GM19372 (cell line): Measurements from ENCODE around the gene GADL1.

Experiments
- ATAC-seq: cut with Tn5 transposase; IDR thresholded peaks from one replicate; pipeline ENCODE4 v1.9.1; 2021; ENCODE audit warnings: mild to moderate bottlenecking, low read depth, moderate library complexity; ENCODE audit not compliant: unreplicated experiment

The GADL1 gene

DNA sequence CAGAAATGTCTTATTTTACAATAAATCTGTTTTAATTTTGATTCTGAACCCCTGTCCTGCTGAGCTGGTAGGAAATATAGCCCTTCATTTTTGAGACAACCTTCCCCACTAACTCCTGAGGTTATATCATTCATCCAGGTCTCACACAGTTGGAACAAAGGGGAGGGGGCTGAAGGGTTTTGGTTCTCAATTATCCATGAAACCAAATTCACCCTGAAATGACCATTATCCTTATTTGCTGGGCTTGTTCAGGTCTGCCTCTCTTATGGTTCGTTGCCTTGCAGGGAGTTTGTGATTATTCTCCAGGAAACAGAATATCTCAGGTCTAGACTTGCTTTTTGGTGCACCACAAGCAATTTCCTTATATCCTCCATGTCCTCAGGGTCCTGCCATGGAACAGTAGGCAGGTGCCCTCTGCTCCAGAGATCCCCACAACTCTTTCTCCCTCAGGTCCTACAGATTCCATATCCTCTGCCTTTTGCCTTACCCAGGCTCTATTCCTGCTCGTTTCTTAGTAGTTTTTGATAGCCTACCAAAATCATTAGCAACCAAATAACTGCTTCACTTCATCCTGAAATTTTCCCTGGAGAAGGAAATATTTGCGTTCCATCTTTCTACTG, 193.6 kb downstream of the GADL1 start:
- no peak for ATAC-seq

DNA sequence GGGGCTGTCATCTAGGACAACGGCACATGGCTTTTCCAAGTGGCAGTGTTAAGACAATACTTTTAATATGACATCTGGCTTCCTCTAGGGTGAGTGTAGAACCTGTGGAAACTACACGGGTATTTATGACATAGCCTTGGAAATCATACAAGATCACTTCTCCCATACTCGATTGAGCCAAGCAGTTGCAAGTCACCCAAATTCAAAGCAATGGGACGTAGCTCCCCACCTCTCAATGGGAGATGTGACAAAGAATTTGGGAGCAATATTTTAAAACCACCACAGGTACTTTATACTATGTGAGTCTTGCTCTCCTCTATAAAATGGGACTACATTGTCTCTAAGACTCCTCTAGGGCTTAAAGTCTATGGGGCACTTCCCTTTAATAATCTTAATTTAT, 194.5 kb downstream of the GADL1 start:
- ATAC-seq: no peak

DNA sequence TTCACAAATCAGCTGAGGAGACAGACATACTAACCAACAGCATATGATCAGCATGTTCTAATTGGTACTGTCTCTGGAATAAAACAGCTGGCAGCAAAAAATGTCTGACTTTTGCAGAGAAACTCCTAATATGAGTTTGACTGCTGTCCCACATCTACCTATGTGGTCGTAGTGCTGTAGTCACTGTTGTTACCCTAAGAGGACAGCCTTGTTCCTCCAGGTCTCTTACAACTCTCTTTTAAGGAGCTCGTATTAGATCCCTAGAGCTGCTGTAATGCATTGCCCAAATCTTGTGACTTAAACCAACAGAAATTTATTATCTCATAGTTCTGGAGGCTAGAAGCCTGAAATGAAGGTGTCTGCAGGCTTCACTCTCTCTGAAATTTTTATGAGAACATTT, 195.9 kb downstream of the GADL1 start:
- ATAC-seq: no peak

DNA sequence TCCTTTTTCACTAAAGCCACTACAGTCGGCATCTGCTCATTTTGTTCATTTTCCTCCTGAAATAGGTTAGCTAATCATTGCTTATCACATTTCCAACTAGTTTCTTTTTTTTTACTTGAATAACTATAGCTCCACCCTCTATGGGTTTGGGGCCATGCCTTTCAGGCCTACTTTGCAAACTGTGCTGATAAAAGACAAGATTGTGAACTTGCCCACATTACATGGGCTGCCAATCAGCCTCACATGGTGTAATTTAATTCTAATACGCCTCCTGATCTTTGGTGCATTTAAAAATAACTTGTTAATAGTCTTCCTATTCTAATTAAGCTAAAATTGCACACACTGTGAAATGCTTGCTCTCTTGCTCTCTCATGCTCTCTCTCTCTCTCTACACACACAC, 197.6 kb downstream of the GADL1 start:
- no peak for ATAC-seq

DNA sequence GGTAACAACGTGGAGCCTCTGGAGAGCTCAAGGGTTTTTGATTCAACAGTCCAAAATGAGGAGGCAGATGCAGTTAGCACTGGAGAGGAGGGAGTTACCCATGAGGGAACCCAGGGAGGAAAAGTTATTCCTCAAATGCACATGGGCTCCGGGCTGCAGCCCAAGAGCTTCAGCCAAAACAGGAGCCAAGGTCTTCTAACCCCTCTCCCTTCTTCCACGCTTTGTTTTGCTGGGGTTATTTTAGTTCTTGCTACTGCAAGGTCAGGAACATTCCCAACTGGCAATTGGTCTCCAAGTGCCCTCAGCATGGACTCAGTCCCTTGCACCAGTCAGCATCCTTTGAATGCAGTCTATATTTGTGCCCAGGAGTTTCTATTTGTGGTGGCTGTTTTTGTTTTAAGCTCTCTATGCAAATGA, 198.1 kb downstream of the GADL1 start:
- no peak for ATAC-seq

DNA sequence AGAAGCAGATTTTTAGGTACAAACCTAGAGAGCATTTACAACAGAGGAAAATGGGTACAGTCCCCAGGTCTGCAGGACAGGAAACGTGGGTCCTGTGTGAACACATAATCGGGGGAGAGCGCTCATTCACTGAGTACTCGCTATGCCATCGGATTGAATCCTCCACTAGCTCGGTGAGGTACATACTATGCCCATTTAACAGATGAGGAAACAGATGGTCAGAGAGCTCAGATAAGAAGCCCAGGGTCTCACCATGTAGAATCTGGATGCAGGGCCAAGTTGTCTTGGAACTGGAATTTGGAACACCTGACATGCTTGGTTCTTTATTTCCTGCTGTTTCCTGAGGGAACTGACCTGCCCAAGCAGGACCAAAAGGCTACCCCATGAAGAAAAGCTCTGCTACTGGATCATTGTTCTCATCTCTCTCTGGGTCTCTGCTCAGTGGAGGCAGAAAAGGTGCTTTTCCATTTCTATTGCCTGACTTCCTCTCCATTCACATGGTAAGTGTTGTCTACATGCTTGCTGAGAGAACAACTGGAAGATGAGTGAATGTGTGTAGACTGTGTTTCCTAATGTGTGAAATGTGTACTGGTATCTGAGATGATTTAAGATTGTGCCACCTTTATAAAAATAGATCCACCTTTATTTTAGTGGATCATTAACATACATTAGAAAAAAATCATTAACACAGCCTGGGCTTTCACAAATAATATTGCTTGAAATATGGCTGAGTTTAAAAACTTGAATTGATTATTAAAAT, 199.0 kb downstream of the GADL1 start:
- ATAC-seq: no peak

DNA sequence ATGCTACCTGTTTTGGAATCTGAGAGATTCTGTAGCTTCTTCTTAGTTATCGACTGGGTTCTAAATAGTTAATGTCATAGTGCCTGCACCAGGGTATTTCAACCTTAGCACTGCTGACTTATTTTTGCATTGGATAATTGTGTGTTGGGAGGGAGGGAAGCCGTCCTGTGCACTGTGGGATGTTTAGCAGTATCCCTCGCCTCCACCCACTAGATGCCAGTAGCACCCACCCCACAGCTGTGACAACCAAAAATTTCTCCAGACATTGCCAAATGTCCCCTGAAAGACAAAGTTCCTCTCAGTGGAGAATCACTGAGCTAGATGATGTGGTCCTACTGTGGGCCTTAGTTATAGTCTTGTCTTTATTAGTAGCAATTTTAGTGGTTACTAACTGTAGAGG, 199.8 kb downstream of the GADL1 start:
- ATAC-seq: no peak

DNA sequence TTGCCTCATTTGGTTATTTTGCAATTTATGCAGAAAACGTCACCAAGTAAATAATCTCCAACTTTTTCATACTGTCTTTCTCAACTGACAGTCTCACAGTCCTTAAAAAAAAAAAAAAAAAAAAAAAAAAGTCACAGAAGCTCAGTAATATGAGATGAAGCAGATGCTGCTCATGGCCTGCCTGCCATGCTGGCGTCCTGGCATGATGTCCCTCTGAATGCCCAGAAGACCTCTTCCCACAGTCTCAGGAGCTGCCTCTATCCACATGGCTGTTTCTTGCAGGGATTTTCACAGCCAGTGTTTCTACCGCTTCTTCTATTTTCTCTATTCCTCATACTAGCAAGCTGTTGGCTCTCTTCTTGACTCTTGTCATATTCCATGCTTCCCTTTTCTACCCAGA, 200.3 kb downstream of the GADL1 start:
- no peak for ATAC-seq

DNA sequence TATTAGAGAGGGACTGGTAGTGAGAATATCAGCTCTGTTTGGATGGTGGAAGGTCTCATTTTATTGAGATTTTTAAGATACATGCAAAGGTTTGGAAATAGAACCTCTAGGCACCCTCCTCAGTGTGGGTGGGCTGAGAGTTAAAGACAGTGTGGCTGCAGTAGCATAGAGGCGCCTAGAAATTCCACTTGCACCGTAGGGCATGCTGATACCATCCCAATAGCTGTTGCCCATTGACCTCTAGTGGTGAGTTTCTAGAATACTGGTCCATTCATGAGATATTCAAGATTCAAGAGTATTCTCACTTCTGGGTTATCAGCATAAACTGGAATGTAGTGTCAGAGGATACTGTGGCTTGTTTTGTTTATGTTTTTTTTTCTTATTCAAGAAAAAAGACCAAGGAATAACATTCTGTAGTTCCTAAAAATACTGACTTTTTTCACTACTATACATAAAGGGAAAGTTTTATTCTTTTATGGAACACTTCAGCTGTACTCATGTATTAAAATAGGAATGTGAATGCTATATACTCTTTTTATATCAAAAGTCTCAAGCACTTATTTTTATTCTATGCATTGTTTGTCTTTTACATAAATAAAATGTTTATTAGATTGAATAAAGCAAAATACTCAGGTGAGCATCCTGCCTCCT, 200.9 kb downstream of the GADL1 start:
- peak; percentile 97 for ATAC-seq

DNA sequence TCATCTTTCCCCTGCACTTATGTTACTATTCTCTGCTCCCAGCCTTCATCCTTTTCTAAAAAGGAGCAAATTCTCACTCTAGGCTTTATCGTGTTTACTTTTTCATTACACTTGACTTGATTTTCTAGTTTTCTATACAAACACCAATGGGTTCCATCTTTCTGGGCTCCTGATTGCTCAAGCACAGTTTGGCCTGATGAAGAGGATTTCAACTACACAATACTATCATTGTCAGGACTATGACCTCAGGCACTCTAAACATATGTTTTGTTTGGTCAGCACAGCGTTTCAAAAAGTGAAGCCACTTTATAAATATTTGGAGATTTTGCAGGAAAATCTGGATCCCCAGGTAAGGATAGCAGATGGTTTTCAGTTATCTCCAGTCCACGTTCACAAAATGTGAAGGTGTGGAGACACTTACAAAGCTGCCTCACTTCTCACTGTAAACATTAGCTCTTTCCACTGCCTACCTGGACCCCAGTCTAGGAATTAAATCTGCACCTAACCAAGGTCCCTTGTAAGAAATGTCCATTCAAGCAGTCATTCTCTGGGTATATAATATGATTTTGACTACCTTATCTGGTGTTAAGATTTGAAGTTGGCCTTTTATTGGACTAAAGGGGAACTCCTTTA, 201.8 kb downstream of the GADL1 start:
- no peak for ATAC-seq

DNA sequence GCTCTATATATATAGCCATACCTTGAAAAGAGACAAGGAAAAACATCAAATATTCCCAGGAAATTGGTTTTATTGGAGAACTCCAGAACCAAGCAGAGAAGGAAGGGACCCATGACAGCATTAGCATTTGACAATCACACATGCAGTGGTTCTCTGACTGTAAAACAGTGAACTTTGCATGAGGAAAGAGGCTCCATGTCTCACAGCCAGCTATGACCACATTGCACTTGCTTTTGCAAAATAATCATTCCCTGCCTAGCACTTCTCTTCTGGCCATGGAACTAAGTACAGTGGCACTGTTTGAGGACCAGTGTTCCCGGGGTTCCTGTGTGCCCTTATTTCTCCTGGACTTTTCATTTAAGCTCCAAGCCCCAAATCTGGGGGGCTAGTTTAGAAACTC, 202.5 kb downstream of the GADL1 start:
- no peak for ATAC-seq

DNA sequence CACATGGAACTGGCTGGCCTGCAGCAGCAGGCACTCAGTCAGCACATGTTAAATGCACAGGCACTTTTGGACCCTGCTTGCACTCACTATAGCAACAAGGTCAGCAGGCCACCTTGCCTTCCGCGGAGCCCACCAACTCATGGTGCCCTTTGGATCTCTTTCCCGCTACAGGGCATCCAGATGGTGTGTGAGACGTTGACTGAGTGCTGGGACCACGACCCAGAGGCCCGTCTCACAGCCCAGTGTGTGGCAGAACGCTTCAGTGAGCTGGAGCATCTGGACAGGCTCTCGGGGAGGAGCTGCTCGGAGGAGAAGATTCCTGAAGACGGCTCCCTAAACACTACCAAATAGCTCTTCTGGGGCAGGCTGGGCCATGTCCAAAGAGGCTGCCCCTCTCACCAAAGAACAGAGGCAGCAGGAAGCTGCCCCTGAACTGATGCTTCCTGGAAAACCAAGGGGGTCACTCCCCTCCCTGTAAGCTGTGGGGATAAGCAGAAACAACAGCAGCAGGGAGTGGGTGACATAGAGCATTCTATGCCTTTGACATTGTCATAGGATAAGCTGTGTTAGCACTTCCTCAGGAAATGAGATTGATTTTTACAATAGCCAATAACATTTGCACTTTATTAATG, 203.1 kb downstream of the GADL1 start:
- no peak for ATAC-seq

DNA sequence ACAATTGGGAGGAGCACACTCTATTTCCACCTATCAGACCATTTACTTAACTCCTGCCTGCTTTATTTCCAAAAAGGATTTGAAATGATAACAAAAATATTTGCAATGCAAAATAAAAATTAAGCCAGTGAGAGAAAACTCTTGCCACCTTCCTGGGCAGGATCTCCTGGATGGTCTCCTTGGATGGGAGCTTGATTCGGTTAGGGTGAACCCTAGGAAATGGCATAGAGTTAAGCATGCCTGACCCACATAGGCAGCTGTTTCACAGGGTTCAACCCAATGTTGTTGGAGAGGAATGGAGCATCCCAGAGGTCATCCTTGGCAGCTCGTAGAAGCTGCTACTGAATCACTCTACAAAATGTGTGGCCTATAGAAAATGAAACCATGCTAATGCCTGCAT, 204.3 kb downstream of the GADL1 start:
- no peak for ATAC-seq

DNA sequence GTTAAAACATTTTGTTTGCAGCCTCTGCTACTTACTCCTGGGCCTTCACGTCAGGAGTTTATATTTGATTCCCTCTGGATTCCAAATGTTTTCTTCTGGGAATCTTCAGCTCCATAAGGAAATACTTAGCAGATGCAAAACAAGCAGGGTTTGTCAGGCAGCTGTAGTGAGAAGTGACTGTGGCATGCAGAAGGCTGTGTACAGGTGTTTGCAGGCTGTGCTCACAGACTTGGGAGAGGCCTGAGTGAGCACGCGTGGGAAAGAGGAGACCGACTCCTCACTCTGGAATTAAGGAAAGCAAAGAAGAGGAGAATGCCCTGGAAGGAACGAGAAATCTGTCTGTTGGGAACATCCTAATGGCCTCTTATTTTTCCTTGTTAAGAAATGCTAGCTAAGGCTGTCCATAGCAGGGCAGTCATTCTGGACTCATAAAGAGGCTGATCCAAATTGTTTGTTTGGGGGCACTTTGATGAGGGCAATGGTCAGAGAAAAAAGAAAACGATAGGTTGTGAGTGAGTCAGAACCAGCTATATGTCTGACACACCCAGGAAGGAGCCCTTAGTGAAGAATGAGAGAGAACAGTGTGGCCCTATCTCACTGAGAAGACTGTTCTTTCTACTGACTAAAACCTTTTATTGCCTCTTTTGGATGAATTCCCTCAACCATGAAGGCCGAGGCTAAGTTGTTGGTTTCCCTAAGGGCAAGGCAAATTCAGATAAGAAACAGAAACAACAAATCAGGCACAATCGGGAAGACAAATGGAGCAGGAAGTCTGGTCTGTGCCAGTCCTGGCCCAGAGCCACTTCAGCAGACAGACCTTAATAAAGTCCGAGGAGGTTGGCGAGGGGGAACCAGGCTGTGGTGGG, 205.5 kb downstream of the GADL1 start:
- ATAC-seq: no peak

DNA sequence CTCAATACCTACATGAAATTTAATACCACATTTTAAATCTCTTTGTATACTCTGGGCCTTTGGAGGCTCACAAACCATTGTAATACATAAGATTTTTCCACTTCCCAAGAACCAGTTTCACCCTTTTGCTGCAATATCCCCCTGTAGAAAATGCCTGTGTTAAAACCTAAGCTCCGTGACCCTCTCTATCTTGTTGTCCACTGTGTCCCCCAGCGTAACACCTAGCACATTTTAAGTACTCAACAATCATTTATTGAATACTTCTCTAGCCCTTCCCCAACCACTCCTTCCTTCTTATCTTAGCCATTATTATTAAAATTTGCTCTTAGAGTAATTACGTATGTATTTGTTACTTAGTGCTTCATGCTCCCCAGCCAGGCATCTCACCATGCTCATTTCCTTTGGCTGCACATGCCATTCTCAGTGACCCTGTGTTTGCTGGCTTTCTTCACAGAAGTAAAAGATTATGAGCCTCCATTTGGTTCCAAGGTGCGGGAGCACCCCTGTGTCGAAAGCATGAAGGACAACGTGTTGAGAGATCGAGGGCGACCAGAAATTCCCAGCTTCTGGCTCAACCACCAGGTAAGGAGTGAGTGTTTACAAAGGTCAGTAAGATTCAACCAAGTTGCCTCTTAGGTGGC, 206.4 kb downstream of the GADL1 start:
- ATAC-seq: no peak

DNA sequence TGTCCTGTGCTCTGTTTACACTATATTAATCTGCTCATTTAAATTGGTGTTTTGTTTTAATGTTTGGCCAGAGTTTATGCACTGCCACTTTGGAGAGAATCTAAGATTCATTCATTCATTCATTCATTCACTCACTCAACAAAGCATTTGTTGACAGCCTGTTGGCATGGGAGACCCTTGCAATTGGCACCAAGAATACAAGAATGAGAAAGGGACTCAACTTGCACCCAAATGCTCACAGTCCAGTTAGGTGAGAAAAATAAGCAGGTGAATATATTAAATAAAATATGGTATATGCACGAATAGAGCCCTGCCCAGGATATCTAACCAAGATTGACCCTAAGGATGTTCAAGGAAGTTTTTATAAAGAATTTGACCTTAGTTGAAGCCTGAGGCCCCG, 207.7 kb downstream of the GADL1 start:
- ATAC-seq: no peak

DNA sequence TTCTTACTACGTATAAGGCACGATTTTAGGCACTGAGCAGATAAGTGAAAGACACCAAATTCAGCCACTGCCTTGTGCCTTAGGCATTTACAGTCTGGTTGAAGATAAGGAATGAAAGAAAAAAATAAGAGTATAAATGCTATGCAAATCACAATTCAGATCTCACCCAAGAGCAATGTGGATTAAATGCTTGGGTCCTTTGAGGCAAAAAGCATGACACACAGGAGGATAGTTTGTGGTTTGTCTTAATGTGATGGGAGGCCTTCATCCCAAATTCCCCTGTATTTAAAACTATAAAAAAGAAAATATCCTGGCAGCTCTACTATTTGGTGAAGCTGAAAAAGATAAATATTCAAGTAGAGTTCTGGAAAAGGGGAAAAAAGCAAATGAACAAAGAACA, 208.3 kb downstream of the GADL1 start:
- ATAC-seq: no peak

DNA sequence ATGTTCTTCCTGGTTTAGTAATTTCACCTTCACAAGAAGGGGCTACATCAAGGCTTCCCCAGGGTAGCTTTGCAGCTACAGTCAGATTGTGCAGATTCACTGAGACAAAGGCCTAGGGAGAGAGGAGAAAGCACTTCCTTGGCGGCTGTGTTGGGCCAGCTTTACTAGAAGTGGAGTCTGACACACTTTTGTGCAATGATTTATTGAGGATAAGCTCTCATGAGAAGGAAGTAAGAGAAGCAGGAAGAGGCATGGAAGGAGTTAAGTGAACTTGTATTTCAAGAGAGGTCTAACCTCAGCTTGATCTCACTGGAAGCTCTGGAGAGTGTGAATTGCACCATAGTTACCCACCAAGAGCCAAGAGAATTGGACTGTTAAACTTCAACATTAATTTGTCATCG, 209.2 kb downstream of the GADL1 start:
- no peak for ATAC-seq

DNA sequence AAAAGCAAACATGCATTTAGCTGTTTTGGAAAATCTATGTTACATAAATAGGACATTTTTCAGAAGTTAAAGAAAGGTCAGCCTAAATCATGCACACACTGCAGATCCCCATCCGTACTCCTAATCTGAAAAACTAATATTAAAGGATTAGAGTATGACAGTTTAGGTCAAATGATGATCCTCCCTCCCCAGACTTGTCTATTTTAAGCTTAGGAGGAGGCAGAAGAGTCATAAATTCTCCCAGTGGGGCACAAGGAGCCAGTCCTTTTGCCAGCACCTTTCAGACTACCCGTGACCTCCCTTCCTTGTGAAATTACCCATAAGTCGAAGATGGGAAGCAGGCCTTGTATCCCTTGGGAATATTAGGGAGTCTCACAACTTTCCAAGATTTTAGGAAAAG, 210.1 kb downstream of the GADL1 start:
- no peak for ATAC-seq

DNA sequence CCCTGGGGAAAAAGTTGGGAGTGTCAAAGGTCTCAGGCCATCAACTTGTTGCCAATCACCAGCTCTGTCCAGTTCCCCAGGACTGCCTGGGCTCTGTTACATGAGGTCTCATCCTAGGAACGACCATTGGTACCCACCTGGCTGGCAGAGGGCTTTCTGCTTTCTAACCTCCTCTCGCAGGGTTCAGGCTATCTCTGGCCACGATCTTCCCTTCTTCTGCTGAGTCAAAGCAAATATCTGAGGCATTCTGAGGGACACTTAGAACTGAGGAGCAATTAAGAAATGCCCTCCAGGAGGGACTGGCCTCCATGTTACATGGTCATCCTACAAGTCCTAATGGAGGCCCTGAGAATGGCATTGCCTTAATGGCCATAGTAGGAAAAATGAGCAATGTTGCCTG, 210.7 kb downstream of the GADL1 start:
- no peak for ATAC-seq
